ENCODE data around the gene SMYD3.

DNA sequence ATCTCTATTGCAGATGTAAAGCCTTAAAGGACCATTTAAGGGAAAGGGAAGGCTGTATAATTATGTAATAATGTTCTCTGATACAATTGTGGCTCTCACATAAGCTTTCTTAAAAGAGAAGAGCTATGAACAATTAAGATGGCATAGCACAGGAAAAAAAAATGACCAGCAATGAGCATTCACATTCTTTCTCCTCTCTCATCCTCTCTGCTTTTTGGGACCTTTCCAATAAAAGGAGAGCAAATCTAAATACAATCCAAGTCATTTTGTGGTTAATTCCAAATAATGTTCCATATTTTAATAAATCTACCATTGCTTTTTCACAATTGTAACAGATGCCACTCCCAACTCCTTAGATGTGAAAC lies 23.5 kb downstream of the SMYD3 start:
- TF ChIP-seq, protein P1, sequence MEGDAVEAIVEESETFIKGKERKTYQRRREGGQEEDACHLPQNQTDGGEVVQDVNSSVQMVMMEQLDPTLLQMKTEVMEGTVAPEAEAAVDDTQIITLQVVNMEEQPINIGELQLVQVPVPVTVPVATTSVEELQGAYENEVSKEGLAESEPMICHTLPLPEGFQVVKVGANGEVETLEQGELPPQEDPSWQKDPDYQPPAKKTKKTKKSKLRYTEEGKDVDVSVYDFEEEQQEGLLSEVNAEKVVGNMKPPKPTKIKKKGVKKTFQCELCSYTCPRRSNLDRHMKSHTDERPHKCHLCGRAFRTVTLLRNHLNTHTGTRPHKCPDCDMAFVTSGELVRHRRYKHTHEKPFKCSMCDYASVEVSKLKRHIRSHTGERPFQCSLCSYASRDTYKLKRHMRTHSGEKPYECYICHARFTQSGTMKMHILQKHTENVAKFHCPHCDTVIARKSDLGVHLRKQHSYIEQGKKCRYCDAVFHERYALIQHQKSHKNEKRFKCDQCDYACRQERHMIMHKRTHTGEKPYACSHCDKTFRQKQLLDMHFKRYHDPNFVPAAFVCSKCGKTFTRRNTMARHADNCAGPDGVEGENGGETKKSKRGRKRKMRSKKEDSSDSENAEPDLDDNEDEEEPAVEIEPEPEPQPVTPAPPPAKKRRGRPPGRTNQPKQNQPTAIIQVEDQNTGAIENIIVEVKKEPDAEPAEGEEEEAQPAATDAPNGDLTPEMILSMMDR (IDR thresholded peaks at IDR 0.05; ENCODE audit: insufficient read depth, low read depth, low read length), result no peak
- TF ChIP-seq EZH2 (IDR thresholded peaks at IDR 0.05; ENCODE audit: insufficient read depth, low read length), result no peak

Measured in astrocyte (in vitro differentiated cells and primary cell).